Hepatocyte (in vitro differentiated cells): ENCODE results near the gene PSMA7. TPM values are rescaled to one million over a fixed set of nuclear protein-coding genes. Genes with fewer than 3 reads are reported as not detected.

Experiments used
- DNase-seq: peaks from one replicate; pipeline ENCODE4 v3.0.0-alpha.2; 2016; ENCODE audit warnings: low spot score
- H2AFZ ChIP-seq: fragments of 200-600 bp; sonication (generic); 2 replicates; pipeline ENCODE4 v1.6.0; 2016; ENCODE audit warnings: antibody characterized with exemption, mild to moderate bottlenecking
- H3K27ac ChIP-seq: fragments of 200-600 bp; sonication (generic); 2 replicates; pipeline ENCODE4 v1.5.1; 2016; ENCODE audit warnings: mild to moderate bottlenecking
- H3K27me3 ChIP-seq: fragments of 200-600 bp; sonication (generic); 2 replicates; pipeline ENCODE4 v1.6.1; 2016
- H3K36me3 ChIP-seq: fragments of 200-600 bp; sonication (generic); replicated peaks from 2 replicates; pipeline ENCODE4 v1.5.1; 2016; ENCODE audit warnings: low read depth; ENCODE audit not compliant: insufficient read depth
- H3K4me1 ChIP-seq: fragments of 200-600 bp; sonication (generic); 2 replicates; pipeline ENCODE4 v1.5.1; 2016; ENCODE audit warnings: mild to moderate bottlenecking, moderate library complexity; ENCODE audit not compliant: insufficient read depth
- H3K4me2 ChIP-seq: fragments of 200-600 bp; sonication (generic); 2 replicates; pipeline ENCODE4 v1.6.0; 2016
- H3K4me3 ChIP-seq: fragments of 200-600 bp; sonication (generic); 2 replicates; pipeline ENCODE4 v1.5.1; 2016; ENCODE audit warnings: mild to moderate bottlenecking
- H3K79me2 ChIP-seq: fragments of 200-600 bp; sonication (generic); 2 replicates; pipeline ENCODE4 v1.6.0; 2017; ENCODE audit warnings: mild to moderate bottlenecking
- H3K9me2 ChIP-seq: fragments of 200-600 bp; sonication (generic); replicated peaks from 2 replicates; pipeline ENCODE4 v1.6.0; 2017; ENCODE audit warnings: mild to moderate bottlenecking; ENCODE audit not compliant: insufficient read depth
- H3K9me3 ChIP-seq: fragments of 200-600 bp; sonication (generic); 2 replicates; pipeline ENCODE4 v1.5.1; 2016; ENCODE audit warnings: low read depth, mild to moderate bottlenecking
- H4K20me1 ChIP-seq: fragments of 200-600 bp; sonication (generic); 2 replicates; pipeline ENCODE4 v1.6.0; 2016; ENCODE audit warnings: mild to moderate bottlenecking; ENCODE audit not compliant: insufficient read depth, poor library complexity, severe bottlenecking
- EZH2 ChIP-seq: fragments of 200-600 bp; sonication (generic); IDR thresholded peaks from 2 replicates; pipeline ENCODE4 v1.6.1; 2016; ENCODE audit warnings: antibody characterized with exemption, mild to moderate bottlenecking, borderline replicate concordance
- EZH2phosphoT487 ChIP-seq: fragments of 200-600 bp; sonication (generic); IDR thresholded peaks from one replicate; pipeline ENCODE4 v1.6.1; 2018; ENCODE audit warnings: antibody characterized with exemption, mild to moderate bottlenecking, low read depth, moderate library complexity; ENCODE audit not compliant: unreplicated experiment, severe bottlenecking
- WGBS: methylation state at CpG from one replicate; pipeline ENCODE4 v1.1.6; 2016; ENCODE audit warnings: low lambda C conversion rate; ENCODE audit errors: missing lambda C conversion rate; 5-methylcytosine and 5-hydroxymethylcytosine counted together
- polyA plus RNA-seq: library from polyadenylated mRNA; unstranded; fragments of >200 nt; fragmentation: Nextera tagmentation; extraction: Ambion mirVana; gene quantifications from 2 replicates; pipeline ENCODE4 v1.2.1, GENCODE V29; 2016
- total RNA-seq: library from RNA; depleted of rRNA; stranded (reverse); fragments of >200 nt; gene quantifications from 2 replicates; pipeline ENCODE4 v1.2.3, GENCODE V29; 2014
- TF ChIP-seq, protein P1 (sequence below): fragments of 200-600 bp; sonication (generic); IDR thresholded peaks from 2 replicates; pipeline ENCODE4 v1.5.1; 2016; ENCODE audit warnings: antibody characterized with exemption, mild to moderate bottlenecking; ENCODE audit not compliant: poor library complexity

The PSMA7 gene
- total and polyA plus RNA-seq, 2 experiments from 2014 or later, result 277 to 408 TPM

- H3K36me3 ChIP-seq, result no peaks in the 10 kb centered on the region
- TF ChIP-seq EZH2phosphoT487 (no peak), EZH2 (no peak)
- TF ChIP-seq, protein P1, sequence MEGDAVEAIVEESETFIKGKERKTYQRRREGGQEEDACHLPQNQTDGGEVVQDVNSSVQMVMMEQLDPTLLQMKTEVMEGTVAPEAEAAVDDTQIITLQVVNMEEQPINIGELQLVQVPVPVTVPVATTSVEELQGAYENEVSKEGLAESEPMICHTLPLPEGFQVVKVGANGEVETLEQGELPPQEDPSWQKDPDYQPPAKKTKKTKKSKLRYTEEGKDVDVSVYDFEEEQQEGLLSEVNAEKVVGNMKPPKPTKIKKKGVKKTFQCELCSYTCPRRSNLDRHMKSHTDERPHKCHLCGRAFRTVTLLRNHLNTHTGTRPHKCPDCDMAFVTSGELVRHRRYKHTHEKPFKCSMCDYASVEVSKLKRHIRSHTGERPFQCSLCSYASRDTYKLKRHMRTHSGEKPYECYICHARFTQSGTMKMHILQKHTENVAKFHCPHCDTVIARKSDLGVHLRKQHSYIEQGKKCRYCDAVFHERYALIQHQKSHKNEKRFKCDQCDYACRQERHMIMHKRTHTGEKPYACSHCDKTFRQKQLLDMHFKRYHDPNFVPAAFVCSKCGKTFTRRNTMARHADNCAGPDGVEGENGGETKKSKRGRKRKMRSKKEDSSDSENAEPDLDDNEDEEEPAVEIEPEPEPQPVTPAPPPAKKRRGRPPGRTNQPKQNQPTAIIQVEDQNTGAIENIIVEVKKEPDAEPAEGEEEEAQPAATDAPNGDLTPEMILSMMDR, result no peak
- H3K4me2 ChIP-seq, result no peak overlapping the region
- H3K79me2 ChIP-seq, result peaks cover 20% of the 10 kb centered on the region
- no peak overlapping the region for H3K4me3 ChIP-seq
- H3K27me3 ChIP-seq, result no peaks in the 10 kb centered on the region
- DNase-seq, result no peak
- no peak overlapping the region for H2AFZ ChIP-seq
- H4K20me1 ChIP-seq, result peaks cover 20% of the 10 kb centered on the region
- H3K4me1 ChIP-seq, result no peaks in the 10 kb centered on the region
- no peaks in the 10 kb centered on the region for H3K9me3 ChIP-seq
- no peaks in the 10 kb centered on the region for H3K9me2 ChIP-seq
- H3K27ac ChIP-seq, result no peak overlapping the region
- WGBS, result 90% methylated on average over 17 of the region's 17 CpGs
These were observed 18.2 kb upstream of the PSMA7 start for GRCh38 chr20:62161347-62161746.

GRCh38 chr20:62160876-62161275 is 17.7 kb upstream of the PSMA7 start:
- no peak overlapping the region for H3K27ac ChIP-seq
- no peak overlapping the region for H3K4me2 ChIP-seq
- H3K36me3 ChIP-seq, result no peaks in the 10 kb centered on the region
- H3K9me2 ChIP-seq, result no peaks in the 10 kb centered on the region
- H3K79me2 ChIP-seq, result peaks cover 24% of the 10 kb centered on the region
- TF ChIP-seq EZH2 (no peak), EZH2phosphoT487 (no peak)
- TF ChIP-seq, protein P1, result no peak
- 90% methylated on average over 9 of the region's 17 CpGs for WGBS
- H3K4me1 ChIP-seq, result no peaks in the 10 kb centered on the region
- H2AFZ ChIP-seq, result no peak overlapping the region
- no peaks in the 10 kb centered on the region for H3K9me3 ChIP-seq
- DNase-seq, result no peak
- no peak overlapping the region for H3K4me3 ChIP-seq
- H3K27me3 ChIP-seq, result no peaks in the 10 kb centered on the region
- peaks cover 25% of the 10 kb centered on the region for H4K20me1 ChIP-seq

DNA sequence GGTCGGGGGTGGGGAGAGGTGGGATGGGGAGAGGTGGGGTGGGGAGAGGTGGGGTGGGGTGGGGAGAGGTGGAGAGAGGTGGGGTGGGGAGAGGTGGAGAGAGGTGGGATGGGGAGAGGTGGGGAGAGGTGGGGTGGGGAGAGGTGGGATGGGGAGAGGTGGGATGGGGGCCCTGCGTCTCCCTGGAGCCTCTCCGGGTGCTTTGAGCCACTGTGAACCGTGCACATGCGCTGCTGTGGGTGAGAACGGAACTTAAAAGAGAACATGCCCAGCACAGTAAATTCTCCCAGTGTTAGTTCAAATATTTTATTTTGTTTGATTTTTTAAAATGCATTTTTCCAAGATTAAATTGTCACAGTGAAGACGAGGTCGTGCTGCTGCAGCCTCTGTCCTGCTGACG is 17.1 kb upstream of the PSMA7 start:
- H3K4me2 ChIP-seq, result no peak overlapping the region
- no peaks in the 10 kb centered on the region for H3K4me1 ChIP-seq
- DNase-seq, result no peak
- H3K4me3 ChIP-seq, result no peak overlapping the region
- peaks cover 30% of the 10 kb centered on the region for H3K79me2 ChIP-seq
- no peaks in the 10 kb centered on the region for H3K27me3 ChIP-seq
- no peaks in the 10 kb centered on the region for H3K36me3 ChIP-seq
- no peaks in the 10 kb centered on the region for H3K9me3 ChIP-seq
- WGBS, result 96% methylated on average over 8 of the region's 9 CpGs
- H2AFZ ChIP-seq, result no peak overlapping the region
- no peaks in the 10 kb centered on the region for H3K9me2 ChIP-seq
- H3K27ac ChIP-seq, result no peak overlapping the region
- H4K20me1 ChIP-seq, result peaks cover 27% of the 10 kb centered on the region
- TF ChIP-seq, protein P1, result no peak
- TF ChIP-seq EZH2phosphoT487 (no peak), EZH2 (no peak)

DNA sequence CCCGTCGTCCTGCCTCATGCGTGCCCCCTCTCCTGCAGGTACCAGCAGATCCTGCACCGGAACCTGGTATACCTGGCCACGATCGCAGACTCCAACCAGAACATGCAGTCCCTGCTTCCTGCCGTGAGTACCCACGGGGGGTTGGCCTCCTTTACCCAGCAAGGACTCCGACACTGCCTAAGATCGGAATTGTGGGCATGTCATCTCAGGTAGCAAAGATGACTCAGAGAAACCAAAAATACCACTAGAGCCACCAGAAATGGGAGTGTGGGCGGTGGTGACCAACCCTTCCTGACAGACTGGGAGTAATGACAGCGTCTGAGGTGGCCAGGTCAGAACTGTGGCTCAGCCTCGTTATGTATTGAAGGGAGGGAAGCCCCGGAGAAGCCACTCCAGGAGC is 16.6 kb upstream of the PSMA7 start:
- H3K27ac ChIP-seq, result no peak overlapping the region
- no peaks in the 10 kb centered on the region for H3K27me3 ChIP-seq
- DNase-seq, result no peak
- H3K9me2 ChIP-seq, result no peaks in the 10 kb centered on the region
- WGBS, result 90% methylated on average over 14 of the region's 14 CpGs
- H3K4me2 ChIP-seq, result no peak overlapping the region
- no peaks in the 10 kb centered on the region for H3K9me3 ChIP-seq
- H3K4me3 ChIP-seq, result no peak overlapping the region
- H2AFZ ChIP-seq, result no peak overlapping the region
- TF ChIP-seq EZH2phosphoT487 (no peak), EZH2 (no peak)
- TF ChIP-seq, protein P1, result no peak
- H3K36me3 ChIP-seq, result no peaks in the 10 kb centered on the region
- H4K20me1 ChIP-seq, result peaks cover 28% of the 10 kb centered on the region
- H3K79me2 ChIP-seq, result peaks cover 34% of the 10 kb centered on the region
- H3K4me1 ChIP-seq, result no peaks in the 10 kb centered on the region
